Keratinocyte (primary cell): ENCODE measurements around the gene ANGPTL2.

ENCODE experiments used
- CTCF ChIP-seq, 3 experiments: IDR thresholded peaks in 1 of 3; conservative IDR thresholded peaks in 1 of 3; optimal IDR thresholded peaks in 1 of 3; 2 replicates in 2 of 3; 3 replicates in 1 of 3; pipeline versions ENCODE3 to v1.5.1; 2011; ENCODE audit warnings: low read length in 3 of 3, mild to moderate bottlenecking in 3 of 3, moderate library complexity in 2 of 3, control low read depth in 1 of 3, inconsistent platforms in 1 of 3; ENCODE audit not compliant: insufficient read depth in 2 of 3; ENCODE audit errors: extremely low read depth in 1 of 3
- EZH2 ChIP-seq: IDR thresholded peaks from one replicate; pipeline ENCODE4 v1.6.1; 2012; ENCODE audit warnings: inconsistent platforms, mild to moderate bottlenecking, low read length, moderate library complexity

GRCh38 chr9:127136880-127137639 is 14.6 kb upstream of the ANGPTL2 start:
- no peak for TF ChIP-seq CTCF (optimal IDR thresholded peaks at IDR 0.05 in 1 of 3, IDR thresholded peaks at IDR 0.05 in 1 of 3, conservative IDR thresholded peaks at IDR 0.05 in 1 of 3; ENCODE audit: extremely low read depth in 1 of 3, insufficient read depth in 2 of 3, low read length in 3 of 3)
- no peak for TF ChIP-seq EZH2
